SU-DHL-6 (cell line): ENCODE data around the gene CATSPERB.

Experiments used
- H2AFZ ChIP-seq: fragments of 200-600 bp; sonication (generic); 2 replicates; pipeline ENCODE4 v1.6.1; 2014; ENCODE audit warnings: low read depth, mild to moderate bottlenecking, moderate library complexity, mixed read lengths, antibody characterized with exemption, low read length; ENCODE audit not compliant: severe bottlenecking
- H3F3A ChIP-seq: fragments of 200-600 bp; shearing (Covaris generic); 2 replicates; pipeline ENCODE4 v1.6.0; 2016; ENCODE audit warnings: antibody characterized with exemption, mild to moderate bottlenecking; ENCODE audit not compliant: insufficient read depth
- H3K27ac ChIP-seq: fragments of 200-600 bp; sonication (generic); 2 replicates; pipeline ENCODE4 v1.5.1; 2016; ENCODE audit warnings: low read depth, mild to moderate bottlenecking, low read length, moderate library complexity, mixed read lengths
- H3K27me3 ChIP-seq: fragments of 200-600 bp; sonication (generic), shearing (Covaris generic); 2 replicates; pipeline ENCODE4 v1.6.0; 2014; ENCODE audit warnings: mild to moderate bottlenecking, low read length
- H3K36me3 ChIP-seq: fragments of 200-600 bp; sonication (generic); 2 replicates; pipeline ENCODE4 v1.6.1; 2014; ENCODE audit warnings: mild to moderate bottlenecking, low read length, mixed read lengths
- H3K4me2 ChIP-seq: fragments of 300-600, 200-600 bp; shearing (Covaris generic), sonication (generic); 2 replicates; pipeline ENCODE4 v1.6.0; 2014; ENCODE audit warnings: low read length, low read depth, mild to moderate bottlenecking; ENCODE audit not compliant: poor library complexity, severe bottlenecking
- H3K4me3 ChIP-seq: fragments of 200-600 bp; sonication (generic); 2 replicates; pipeline ENCODE4 v1.5.1; 2014; ENCODE audit warnings: antibody characterized with exemption, low read length, mild to moderate bottlenecking, mixed read lengths; ENCODE audit not compliant: insufficient read depth, poor library complexity, severe bottlenecking
- H3K79me2 ChIP-seq: fragments of 200-600 bp; sonication (generic); 2 replicates; pipeline ENCODE4 v1.6.1; 2014; ENCODE audit warnings: mild to moderate bottlenecking, low read length, moderate library complexity; ENCODE audit not compliant: insufficient read depth
- H3K9ac ChIP-seq: fragments of 200-600 bp; sonication (generic); 2 replicates; pipeline ENCODE4 v1.7.0; 2014; ENCODE audit warnings: mild to moderate bottlenecking, low read length
- H3K9me2 ChIP-seq: fragments of 200-600 bp; sonication (generic); replicated peaks from 2 replicates; pipeline ENCODE4 v1.6.1; 2014; ENCODE audit warnings: low read length; ENCODE audit not compliant: insufficient read depth
- H3K9me3 ChIP-seq: fragments of 200-600 bp; sonication (generic); 2 replicates; pipeline ENCODE4 v1.6.1; 2014; ENCODE audit warnings: low read length, mixed read lengths; ENCODE audit not compliant: insufficient read depth
- H4K20me1 ChIP-seq: fragments of 200-600 bp; sonication (generic); 2 replicates; pipeline ENCODE4 v1.6.1; 2014; ENCODE audit warnings: low read depth, mild to moderate bottlenecking, antibody characterized with exemption, low read length, moderate library complexity, mixed read lengths
- EZH2phosphoT487 ChIP-seq: fragments of 200-600 bp; sonication (generic), shearing (Covaris generic); conservative IDR thresholded peaks from 2 replicates; pipeline ENCODE4 v1.6.1; 2018; ENCODE audit warnings: mild to moderate bottlenecking, antibody characterized with exemption, low read length, moderate library complexity, mixed read lengths
- TF ChIP-seq, protein P1 (sequence below): fragments of 200-600 bp; sonication (generic); IDR thresholded peaks from one replicate; pipeline ENCODE4 v1.5.1; 2017; ENCODE audit warnings: antibody characterized with exemption, mild to moderate bottlenecking, low read length, moderate library complexity; ENCODE audit not compliant: insufficient read depth, poor library complexity, severe bottlenecking

The CATSPERB gene

DNA sequence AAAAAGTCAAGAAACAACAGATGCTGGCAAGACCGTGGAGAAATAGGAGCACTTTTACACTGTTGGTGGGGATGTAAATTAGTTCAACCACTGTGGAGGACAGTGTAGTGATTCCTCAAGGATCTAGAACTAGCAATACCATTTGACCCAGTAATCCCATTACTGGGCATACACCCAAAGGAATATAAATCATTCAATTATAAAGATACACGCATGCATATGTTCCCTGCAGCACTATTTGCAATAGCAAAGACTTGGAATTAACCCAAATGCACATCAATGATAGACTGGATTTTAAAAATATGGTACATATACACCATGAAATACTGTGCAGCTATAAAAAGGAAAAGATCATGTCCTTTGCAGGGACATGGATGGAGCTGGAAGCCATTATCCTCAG lies 18.0 kb upstream of the CATSPERB start:
- Histone ChIP-seq H3K4me3 (no peak overlapping the region), H3F3A (no peaks in the 10 kb centered on the region), H4K20me1 (no peaks in the 10 kb centered on the region), H3K27me3 (no peaks in the 10 kb centered on the region; the same call in 1 of the 2 replicates), H3K36me3 (no peaks in the 10 kb centered on the region), H3K9me3 (no peaks in the 10 kb centered on the region), H3K79me2 (no peaks in the 10 kb centered on the region), H3K4me2 (no peak overlapping the region), H3K27ac (no peak overlapping the region), H3K9me2 (no peaks in the 10 kb centered on the region), H3K9ac (no peak overlapping the region), H2AFZ (no peak overlapping the region)
- TF ChIP-seq EZH2phosphoT487, result no peak
- TF ChIP-seq, protein P1, sequence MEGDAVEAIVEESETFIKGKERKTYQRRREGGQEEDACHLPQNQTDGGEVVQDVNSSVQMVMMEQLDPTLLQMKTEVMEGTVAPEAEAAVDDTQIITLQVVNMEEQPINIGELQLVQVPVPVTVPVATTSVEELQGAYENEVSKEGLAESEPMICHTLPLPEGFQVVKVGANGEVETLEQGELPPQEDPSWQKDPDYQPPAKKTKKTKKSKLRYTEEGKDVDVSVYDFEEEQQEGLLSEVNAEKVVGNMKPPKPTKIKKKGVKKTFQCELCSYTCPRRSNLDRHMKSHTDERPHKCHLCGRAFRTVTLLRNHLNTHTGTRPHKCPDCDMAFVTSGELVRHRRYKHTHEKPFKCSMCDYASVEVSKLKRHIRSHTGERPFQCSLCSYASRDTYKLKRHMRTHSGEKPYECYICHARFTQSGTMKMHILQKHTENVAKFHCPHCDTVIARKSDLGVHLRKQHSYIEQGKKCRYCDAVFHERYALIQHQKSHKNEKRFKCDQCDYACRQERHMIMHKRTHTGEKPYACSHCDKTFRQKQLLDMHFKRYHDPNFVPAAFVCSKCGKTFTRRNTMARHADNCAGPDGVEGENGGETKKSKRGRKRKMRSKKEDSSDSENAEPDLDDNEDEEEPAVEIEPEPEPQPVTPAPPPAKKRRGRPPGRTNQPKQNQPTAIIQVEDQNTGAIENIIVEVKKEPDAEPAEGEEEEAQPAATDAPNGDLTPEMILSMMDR, result no peak

DNA sequence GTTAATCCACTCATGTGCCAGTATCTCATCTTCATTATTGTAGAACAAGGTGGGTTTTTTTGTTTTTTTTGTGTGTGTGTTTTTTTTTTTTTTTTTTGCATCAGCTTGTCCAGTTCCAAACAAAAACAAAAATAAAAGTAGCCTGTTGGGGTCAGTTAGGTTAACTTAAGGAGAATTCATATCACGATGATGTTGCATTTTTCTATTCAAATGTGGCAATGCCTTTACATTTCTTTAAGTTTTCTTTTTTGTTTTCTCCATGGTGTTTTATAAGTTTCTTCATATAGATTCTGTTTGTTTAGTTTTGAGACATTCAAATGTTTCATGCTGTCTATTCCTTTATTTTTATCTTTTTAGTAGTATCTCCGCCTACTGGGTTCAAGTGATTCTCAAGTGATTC lies 16.2 kb upstream of the CATSPERB start:
- Histone ChIP-seq H3K4me2 (no peak overlapping the region), H3K79me2 (no peaks in the 10 kb centered on the region), H3K9ac (no peak overlapping the region), H3K4me3 (no peak overlapping the region), H2AFZ (no peak overlapping the region), H3K27me3 (no peaks in the 10 kb centered on the region; the same call in 1 of the 2 replicates), H3K9me3 (no peaks in the 10 kb centered on the region), H4K20me1 (no peaks in the 10 kb centered on the region), H3K9me2 (no peaks in the 10 kb centered on the region), H3K27ac (no peak overlapping the region), H3K36me3 (no peaks in the 10 kb centered on the region), H3F3A (no peaks in the 10 kb centered on the region)
- TF ChIP-seq, protein P1, result no peak
- no peak for TF ChIP-seq EZH2phosphoT487

DNA sequence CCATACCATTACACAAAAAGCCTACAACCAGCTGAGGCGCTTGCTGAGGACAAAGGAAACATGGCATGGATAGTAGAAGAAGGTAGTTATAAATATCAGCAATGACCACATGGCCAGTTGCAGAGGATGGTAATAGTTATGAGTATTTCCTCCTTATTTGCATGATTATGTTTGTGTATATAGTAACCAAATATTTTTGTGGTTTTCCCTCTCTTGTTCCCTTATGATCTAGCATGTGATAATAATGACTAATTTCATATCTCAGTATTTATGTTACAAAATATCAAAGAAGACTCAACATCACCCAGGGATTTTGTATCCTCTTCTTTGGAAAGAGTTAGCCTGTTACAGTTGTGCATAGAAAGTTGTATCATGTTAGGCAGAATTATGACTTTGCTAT lies 13.5 kb upstream of the CATSPERB start:
- no peaks in the 10 kb centered on the region for H3K9me2 ChIP-seq
- no peaks in the 10 kb centered on the region for H3F3A ChIP-seq
- no peaks in the 10 kb centered on the region for H3K9me3 ChIP-seq
- H3K27me3 ChIP-seq, result no peaks in the 10 kb centered on the region
- H3K9ac ChIP-seq, result no peak overlapping the region
- H3K4me3 ChIP-seq, result no peak overlapping the region
- H3K36me3 ChIP-seq, result no peaks in the 10 kb centered on the region
- no peak overlapping the region for H3K4me2 ChIP-seq
- H4K20me1 ChIP-seq, result no peaks in the 10 kb centered on the region
- H2AFZ ChIP-seq, result no peak overlapping the region
- TF ChIP-seq, protein P1, result no peak
- TF ChIP-seq EZH2phosphoT487, result no peak
- no peaks in the 10 kb centered on the region for H3K79me2 ChIP-seq
- H3K27ac ChIP-seq, result no peak overlapping the region
